Measurements from ENCODE around the gene SMPD3. TPM values are rescaled to one million over a fixed set of nuclear protein-coding genes. Genes with fewer than 3 reads are reported as not detected.
A peak's percentile ranks its signal among the peaks of the same experiment; 100 is the strongest.

Gene SMPD3
- total and polyA plus RNA-seq, 2 donors: 0.18 to 2.0 TPM

GRCh38 chr16:68416057-68417046, 32.0 kb downstream of the SMPD3 start:
- peak; percentile 26 for DNase-seq (ENCODE audit: extremely low spot score)
- WGBS: 72% methylated on average over 15 of the region's 15 CpGs
- Histone ChIP-seq H3K27ac (ENCODE audit: low read depth) (peak overlapping the region; percentile 46), H3K4me3 (ENCODE audit: low read depth, low read length) (no peak overlapping the region), H3K4me1 (ENCODE audit: insufficient read depth) (no peaks in the 10 kb centered on the region), H3K36me3 (ENCODE audit: insufficient read depth) (no peaks in the 10 kb centered on the region)

- WGBS: 79% methylated on average over 2 of the region's 2 CpGs
- no peak overlapping the region for H3K4me3 ChIP-seq (ENCODE audit: low read depth, low read length)
- no peak overlapping the region for H3K27ac ChIP-seq (ENCODE audit: low read depth)
- H3K36me3 ChIP-seq (ENCODE audit: insufficient read depth): no peaks in the 10 kb centered on the region
- H3K4me1 ChIP-seq (ENCODE audit: insufficient read depth): no peaks in the 10 kb centered on the region
- no peak for DNase-seq (ENCODE audit: extremely low spot score)
Observed at GRCh38 chr16:68414581-68414980, 33.7 kb downstream of the SMPD3 start.

GRCh38 chr16:68412061-68412460, 36.2 kb downstream of the SMPD3 start:
- 93% methylated on average over 6 of the region's 6 CpGs for WGBS
- H3K4me1 ChIP-seq (ENCODE audit: insufficient read depth): no peaks in the 10 kb centered on the region
- H3K4me3 ChIP-seq (ENCODE audit: low read depth, low read length): no peak overlapping the region
- no peak for DNase-seq (ENCODE audit: extremely low spot score)
- no peaks in the 10 kb centered on the region for H3K36me3 ChIP-seq (ENCODE audit: insufficient read depth)
- H3K27ac ChIP-seq (ENCODE audit: low read depth): no peak overlapping the region

- WGBS: 95% methylated on average over 2 of the region's 2 CpGs
- Histone ChIP-seq H3K4me3 (ENCODE audit: low read depth, low read length) (no peak overlapping the region), H3K27ac (ENCODE audit: low read depth) (no peak overlapping the region), H3K4me1 (ENCODE audit: insufficient read depth) (no peaks in the 10 kb centered on the region), H3K36me3 (ENCODE audit: insufficient read depth) (no peaks in the 10 kb centered on the region)
- DNase-seq (ENCODE audit: extremely low spot score): no peak
Observed at GRCh38 chr16:68411086-68411485, 37.2 kb downstream of the SMPD3 start.

- Histone ChIP-seq H3K4me1 (ENCODE audit: insufficient read depth) (no peaks in the 10 kb centered on the region), H3K27ac (ENCODE audit: low read depth) (no peak overlapping the region), H3K4me3 (ENCODE audit: low read depth, low read length) (no peak overlapping the region), H3K36me3 (ENCODE audit: insufficient read depth) (no peaks in the 10 kb centered on the region)
- DNase-seq (ENCODE audit: extremely low spot score): no peak
- WGBS: 59% methylated on average over 6 of the region's 6 CpGs
Observed at GRCh38 chr16:68408967-68409366, 39.3 kb downstream of the SMPD3 start.

GRCh38 chr16:68408428-68408827, 39.9 kb downstream of the SMPD3 start:
- H3K27ac ChIP-seq (ENCODE audit: low read depth): no peak overlapping the region
- no peak overlapping the region for H3K4me3 ChIP-seq (ENCODE audit: low read depth, low read length)
- no peaks in the 10 kb centered on the region for H3K4me1 ChIP-seq (ENCODE audit: insufficient read depth)
- H3K36me3 ChIP-seq (ENCODE audit: insufficient read depth): no peaks in the 10 kb centered on the region
- no peak for DNase-seq (ENCODE audit: extremely low spot score)
- 95% methylated on average over 1 of the region's 1 CpG for WGBS

GRCh38 chr16:68406458-68407152, 41.7 kb downstream of the SMPD3 start:
- Histone ChIP-seq H3K27ac (ENCODE audit: low read depth) (no peak overlapping the region), H3K4me3 (ENCODE audit: low read depth, low read length) (no peak overlapping the region), H3K36me3 (ENCODE audit: insufficient read depth) (no peaks in the 10 kb centered on the region), H3K4me1 (ENCODE audit: insufficient read depth) (no peaks in the 10 kb centered on the region)
- peak; percentile 78 for DNase-seq (ENCODE audit: extremely low spot score)
- 16% methylated on average over 17 of the region's 17 CpGs for WGBS

- WGBS: 75% methylated on average over 8 of the region's 8 CpGs
- H3K4me1 ChIP-seq (ENCODE audit: insufficient read depth): no peaks in the 10 kb centered on the region
- no peak overlapping the region for H3K4me3 ChIP-seq (ENCODE audit: low read depth, low read length)
- no peaks in the 10 kb centered on the region for H3K36me3 ChIP-seq (ENCODE audit: insufficient read depth)
- no peak overlapping the region for H3K27ac ChIP-seq (ENCODE audit: low read depth)
- DNase-seq (ENCODE audit: extremely low spot score): no peak
Observed at GRCh38 chr16:68404736-68405345, 43.5 kb downstream of the SMPD3 start.

- no peak overlapping the region for H3K27ac ChIP-seq (ENCODE audit: low read depth)
- H3K4me3 ChIP-seq (ENCODE audit: low read depth, low read length): no peak overlapping the region
- WGBS: 84% methylated on average over 3 of the region's 3 CpGs
- no peaks in the 10 kb centered on the region for H3K36me3 ChIP-seq (ENCODE audit: insufficient read depth)
- DNase-seq (ENCODE audit: extremely low spot score): no peak
- no peaks in the 10 kb centered on the region for H3K4me1 ChIP-seq (ENCODE audit: insufficient read depth)
Observed at GRCh38 chr16:68403704-68404103, 44.6 kb downstream of the SMPD3 start.

GRCh38 chr16:68403177-68403576, 45.1 kb downstream of the SMPD3 start:
- no peak for DNase-seq (ENCODE audit: extremely low spot score)
- H3K4me1 ChIP-seq (ENCODE audit: insufficient read depth): no peaks in the 10 kb centered on the region
- no peak overlapping the region for H3K27ac ChIP-seq (ENCODE audit: low read depth)
- 33% methylated on average over 1 of the region's 1 CpG for WGBS
- H3K36me3 ChIP-seq (ENCODE audit: insufficient read depth): no peaks in the 10 kb centered on the region
- H3K4me3 ChIP-seq (ENCODE audit: low read depth, low read length): no peak overlapping the region

GRCh38 chr16:68402748-68403040, 45.6 kb downstream of the SMPD3 start:
- Histone ChIP-seq H3K4me1 (ENCODE audit: insufficient read depth) (no peaks in the 10 kb centered on the region), H3K36me3 (ENCODE audit: insufficient read depth) (no peaks in the 10 kb centered on the region), H3K27ac (ENCODE audit: low read depth) (no peak overlapping the region), H3K4me3 (ENCODE audit: low read depth, low read length) (no peak overlapping the region)
- WGBS: 86% methylated on average over 3 of the region's 3 CpGs
- DNase-seq (ENCODE audit: extremely low spot score): no peak

GRCh38 chr16:68401871-68402747, 46.2 kb downstream of the SMPD3 start:
- no peaks in the 10 kb centered on the region for H3K36me3 ChIP-seq (ENCODE audit: insufficient read depth)
- H3K4me1 ChIP-seq (ENCODE audit: insufficient read depth): no peaks in the 10 kb centered on the region
- H3K27ac ChIP-seq (ENCODE audit: low read depth): no peak overlapping the region
- no peak for DNase-seq (ENCODE audit: extremely low spot score)
- WGBS: 78% methylated on average over 13 of the region's 13 CpGs
- no peak overlapping the region for H3K4me3 ChIP-seq (ENCODE audit: low read depth, low read length)

GRCh38 chr16:68400924-68401460, 47.3 kb downstream of the SMPD3 start:
- no peaks in the 10 kb centered on the region for H3K36me3 ChIP-seq (ENCODE audit: insufficient read depth)
- H3K4me3 ChIP-seq (ENCODE audit: low read depth, low read length): no peak overlapping the region
- H3K4me1 ChIP-seq (ENCODE audit: insufficient read depth): no peaks in the 10 kb centered on the region
- DNase-seq (ENCODE audit: extremely low spot score): no peak
- no peak overlapping the region for H3K27ac ChIP-seq (ENCODE audit: low read depth)
- WGBS: 72% methylated on average over 5 of the region's 5 CpGs
